Measurements from ENCODE around the gene RABGAP1L.

DNA sequence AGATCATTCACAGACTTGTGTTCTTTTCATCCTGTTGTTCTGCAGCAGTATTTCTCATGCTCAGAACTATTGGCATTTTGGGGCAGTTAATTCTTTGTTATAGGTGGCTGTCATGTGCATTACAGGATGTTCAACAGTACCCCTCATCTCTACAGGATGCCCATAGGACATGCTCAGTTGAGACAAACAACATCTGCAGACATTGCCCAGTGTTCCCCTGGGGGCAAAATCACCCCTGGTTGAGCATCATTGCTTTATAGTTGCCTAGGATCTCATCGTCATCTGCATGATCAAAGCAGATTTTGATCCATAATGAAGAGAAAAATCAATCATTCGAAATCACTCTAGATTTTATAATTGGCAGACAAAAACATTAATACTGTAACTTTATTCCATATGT lies 617.9 kb downstream of the RABGAP1L start:
- TF ChIP-seq ZNF274 (IDR thresholded peaks at IDR 0.05; ENCODE audit: low read depth, low read length) (no peak), YY1 (IDR thresholded peaks at IDR 0.05; ENCODE audit: insufficient read depth, insufficient read length) (no peak)

Data from NT2/D1 (cell line).